H1 (cell line): ENCODE data around the gene GPC6. TPM values are rescaled to one million over a fixed set of nuclear protein-coding genes. Genes with fewer than 3 reads are reported as not detected.

ENCODE experiments used
- CTCF ChIA-PET: fragments of 300-600 bp; sonication (Branson Sonifier 250); formaldehyde crosslinking; loops from one replicate; lab custom pipeline; 2021; ENCODE audit not compliant: partially characterized antibody; lab: Charles Lee
- POLR2A ChIA-PET: fragments of 300-600 bp; sonication (Branson Sonifier 250); formaldehyde crosslinking; loops from one replicate; lab custom pipeline; 2021; ENCODE audit warnings: inconsistent platforms; ENCODE audit not compliant: partially characterized antibody; lab: Charles Lee
- DNase-seq, 2 experiments: peaks; one replicate each; pipeline versions ENCODE4 v3.0.0 to v3.0.0-alpha.2; 2010 to 2022; ENCODE audit warnings: low spot score in 2 of 2, low read depth in 1 of 2, mixed read lengths in 1 of 2
- FAIRE-seq: peaks from 2 replicates; lab custom pipeline; 2011; peaks lifted over from hg19 to GRCh38; lab: Jason Lieb, UNC
- H2AFZ ChIP-seq: 2 replicates; pipeline ENCODE4 v1.8.1; 2012; ENCODE audit warnings: low read length, inconsistent platforms
- H2AK5ac ChIP-seq: 2 replicates; pipeline ENCODE4 v1.6.1; 2013; ENCODE audit warnings: low read depth, low read length
- H2BK120ac ChIP-seq: replicated peaks from 2 replicates; pipeline ENCODE3; 2013; ENCODE audit warnings: low read depth, low read length, inconsistent platforms
- H2BK12ac ChIP-seq: 2 replicates; pipeline ENCODE4 v1.6.1; 2013; ENCODE audit warnings: low read depth, low read length
- H2BK15ac ChIP-seq: 2 replicates; pipeline ENCODE4 v1.6.1; 2013; ENCODE audit warnings: low read length
- H2BK20ac ChIP-seq: 2 replicates; pipeline ENCODE4 v1.6.1; 2013; ENCODE audit warnings: low read length
- H2BK5ac ChIP-seq: 2 replicates; pipeline ENCODE4 v1.6.1; 2013; ENCODE audit warnings: low read depth, low read length
- H3K14ac ChIP-seq: 2 replicates; pipeline ENCODE4 v1.6.1; 2013; ENCODE audit warnings: inconsistent platforms; ENCODE audit not compliant: insufficient read length
- H3K18ac ChIP-seq: 2 replicates; pipeline ENCODE4 v1.6.1; 2013; ENCODE audit warnings: low read length; ENCODE audit errors: extremely low read depth
- H3K23ac ChIP-seq: 2 replicates; pipeline ENCODE4 v1.6.1; 2013; ENCODE audit warnings: inconsistent platforms; ENCODE audit not compliant: insufficient read length
- H3K23me2 ChIP-seq: 2 replicates; pipeline ENCODE4 v1.6.1; 2013; ENCODE audit warnings: low read depth, low read length
- H3K27ac ChIP-seq: 2 replicates; pipeline ENCODE4 v1.6.1; 2011; ENCODE audit warnings: low read depth, low read length, inconsistent platforms
- H3K27me3 ChIP-seq, 4 experiments: replicated peaks in 1 of 4; 1 replicate in 1 of 4; 2 replicates in 3 of 4; pipeline versions ENCODE4 v1.6.1 to v1.8.1; 2011 to 2013; ENCODE audit warnings: low read length in 3 of 4, mild to moderate bottlenecking in 3 of 4, inconsistent platforms in 2 of 4, mixed read lengths in 2 of 4, moderate library complexity in 1 of 4; ENCODE audit not compliant: control insufficient read depth in 3 of 4, insufficient read depth in 3 of 4; ENCODE audit errors: extremely low read depth in 1 of 4
- H3K36me3 ChIP-seq, 4 experiments: 2 replicates each; pipeline versions ENCODE4 v1.6.1 to v1.8.1; 2011 to 2013; ENCODE audit warnings: mild to moderate bottlenecking in 4 of 4, low read length in 3 of 4, moderate library complexity in 2 of 4, control low read depth in 1 of 4, inconsistent platforms in 1 of 4; ENCODE audit not compliant: insufficient read depth in 4 of 4, control insufficient read depth in 2 of 4
- H3K4ac ChIP-seq: replicated peaks from 2 replicates; pipeline ENCODE3; 2013; ENCODE audit warnings: low read length, low read depth, mixed read lengths, inconsistent platforms; ENCODE audit not compliant: insufficient read length
- H3K4me1 ChIP-seq, 4 experiments: replicated peaks in 1 of 4; 1 replicate in 1 of 4; 2 replicates in 3 of 4; pipeline versions ENCODE4 v1.6.1 to v1.8.1; 2011 to 2013; ENCODE audit warnings: low read length in 3 of 4, inconsistent platforms in 2 of 4, mixed read lengths in 1 of 4; ENCODE audit not compliant: insufficient read depth in 4 of 4, control insufficient read depth in 3 of 4
- H3K4me2 ChIP-seq, 2 experiments: 2 replicates each; pipeline versions ENCODE4 v1.6.1 to v1.8.1; 2011 to 2013; ENCODE audit warnings: low read depth in 2 of 2, low read length in 2 of 2, control low read depth in 1 of 2, inconsistent platforms in 1 of 2, mild to moderate bottlenecking in 1 of 2; ENCODE audit not compliant: insufficient read depth in 1 of 2
- H3K4me3 ChIP-seq, 4 experiments: fragments of 200-600, 300-600 bp in 1 of 4; sonication (generic), shearing (Covaris generic), sonication (Bioruptor Twin) in 1 of 4; 2 replicates each; pipeline versions ENCODE4 v1.5.1 to v1.8.1; 2011 to 2016; ENCODE audit warnings: low read length in 4 of 4, low read depth in 3 of 4, control low read depth in 2 of 4, inconsistent platforms in 2 of 4, mild to moderate bottlenecking in 2 of 4, mixed read lengths in 1 of 4, moderate library complexity in 1 of 4; ENCODE audit not compliant: insufficient read depth in 2 of 4; ENCODE audit errors: extremely low read depth in 1 of 4
- H3K56ac ChIP-seq: replicated peaks from 2 replicates; pipeline ENCODE3; 2013; ENCODE audit warnings: low read depth, mild to moderate bottlenecking, mixed read lengths, low read length, inconsistent platforms; ENCODE audit not compliant: insufficient read length
- H3K79me1 ChIP-seq: 2 replicates; pipeline ENCODE4 v1.6.1; 2013; ENCODE audit warnings: low read depth, low read length, control low read depth
- H3K79me2 ChIP-seq, 2 experiments: 2 replicates each; pipeline versions ENCODE4 v1.6.1 to v1.8.1; 2012 to 2013; ENCODE audit warnings: low read length in 2 of 2, mild to moderate bottlenecking in 2 of 2, inconsistent platforms in 1 of 2; ENCODE audit not compliant: insufficient read depth in 2 of 2, control insufficient read depth in 1 of 2
- H3K9ac ChIP-seq, 4 experiments: replicated peaks in 1 of 4; 1 replicate in 1 of 4; 2 replicates in 3 of 4; pipeline versions ENCODE4 v1.6.1 to v1.8.1; 2011 to 2013; ENCODE audit warnings: low read depth in 3 of 4, low read length in 3 of 4, control low read depth in 2 of 4, mild to moderate bottlenecking in 2 of 4, moderate library complexity in 2 of 4, inconsistent platforms in 1 of 4; ENCODE audit errors: extremely low read depth in 1 of 4
- H3K9me3 ChIP-seq, 2 experiments: 2 replicates each; pipeline versions ENCODE4 v1.6.1 to v1.8.1; 2012 to 2013; ENCODE audit warnings: mild to moderate bottlenecking in 2 of 2, moderate library complexity in 2 of 2, control low read depth in 1 of 2, inconsistent platforms in 1 of 2, low read depth in 1 of 2, low read length in 1 of 2, mixed read lengths in 1 of 2; ENCODE audit not compliant: insufficient read depth in 2 of 2
- H4K20me1 ChIP-seq, 2 experiments: replicated peaks in 1 of 2; 2 replicates each; pipeline versions ENCODE3 to v1.8.1; 2011 to 2013; ENCODE audit warnings: inconsistent platforms in 2 of 2, low read length in 2 of 2, mild to moderate bottlenecking in 1 of 2; ENCODE audit not compliant: insufficient read depth in 2 of 2, control insufficient read depth in 1 of 2
- H4K5ac ChIP-seq: 2 replicates; pipeline ENCODE4 v1.6.1; 2013; ENCODE audit warnings: low read length, low read depth, mixed read lengths, inconsistent platforms; ENCODE audit not compliant: insufficient read length
- H4K8ac ChIP-seq: 2 replicates; pipeline ENCODE4 v1.8.0; 2013; ENCODE audit warnings: mild to moderate bottlenecking, moderate library complexity, low read length, inconsistent platforms; ENCODE audit not compliant: insufficient read depth; ENCODE audit errors: extremely low read depth
- H4K91ac ChIP-seq: replicated peaks from 2 replicates; pipeline ENCODE3; 2013; ENCODE audit warnings: low read length, mixed read lengths, inconsistent platforms; ENCODE audit not compliant: insufficient read length
- BRCA1 ChIP-seq: IDR thresholded peaks from 2 replicates; pipeline ENCODE4 v1.6.1; 2012; ENCODE audit warnings: low read depth, low read length, improper control_type of control experiment
- CBX8 ChIP-seq: fragments of 300-800, 300-1000 bp; sonication (generic); IDR thresholded peaks from 2 replicates; pipeline ENCODE4 v1.7.1; 2016; ENCODE audit warnings: low read depth, low read length, borderline replicate concordance
- CHD2 ChIP-seq: IDR thresholded peaks from 2 replicates; pipeline ENCODE4 v1.6.1; 2012; ENCODE audit warnings: low read length, improper control_type of control experiment
- EP300 ChIP-seq, 2 experiments: IDR thresholded peaks; 1 replicate in 1 of 2; 2 replicates in 1 of 2; pipeline ENCODE4 v1.6.1; 2011 to 2012; ENCODE audit warnings: low read depth in 2 of 2, low read length in 2 of 2, mild to moderate bottlenecking in 2 of 2, borderline replicate concordance in 1 of 2, inconsistent platforms in 1 of 2, moderate library complexity in 1 of 2
- RNF2 ChIP-seq: fragments of 200-900, 300-1000 bp; sonication (generic); IDR thresholded peaks from 2 replicates; pipeline ENCODE4 v1.7.1; 2016; ENCODE audit warnings: borderline replicate concordance, low read depth, mild to moderate bottlenecking, antibody characterized with exemption, low read length; ENCODE audit not compliant: poor library complexity, severe bottlenecking; ENCODE audit errors: missing control alignments
- SAP30 ChIP-seq: fragments of 300-600 bp; sonication (generic); IDR thresholded peaks from 2 replicates; pipeline ENCODE4 v1.7.1; 2012; ENCODE audit warnings: low read length, moderate library complexity, mild to moderate bottlenecking, inconsistent platforms; ENCODE audit not compliant: insufficient read depth, insufficient replicate concordance
- SIX5 ChIP-seq: IDR thresholded peaks from 2 replicates; pipeline ENCODE4 v1.6.1; 2011; ENCODE audit warnings: mild to moderate bottlenecking, low read depth, low read length
- WGBS, 2 experiments: shearing (Covaris generic) in 1 of 2; methylation state at CpG; one replicate each; pipeline versions ENCODE4 v1.1.6 to v1.1.7; 2013 to 2015; ENCODE audit warnings: low lambda C conversion rate in 2 of 2, mixed read lengths in 2 of 2, inconsistent platforms in 1 of 2, low coverage in 1 of 2, missing lambda C conversion rate in 1 of 2; ENCODE audit not compliant: insufficient replicate concordance in 2 of 2, insufficient coverage in 1 of 2, insufficient read length in 1 of 2; ENCODE audit errors: extremely low coverage in 1 of 2, missing lambda C conversion rate in 1 of 2; 5-methylcytosine and 5-hydroxymethylcytosine counted together
- polyA plus RNA-seq, 7 experiments: library from polyadenylated mRNA; depleted of rRNA in 3 of 7; stranded (reverse) in 5 of 7; unstranded in 2 of 7; fragments of >200 nt in 5 of 7; fragments of 200-250 nt in 2 of 7; gene quantifications; 1 replicate in 5 of 7; 2 replicates in 1 of 7; 4 replicates in 1 of 7; pipeline versions ENCODE4 v1.2.1 to v1.2.3, GENCODE V29; 2011 to 2013; ENCODE audit warnings: missing spikeins in 2 of 7, mixed read lengths in 2 of 7
- total RNA-seq: library from RNA; stranded (reverse); fragmentation: NEBNext Ultra II Directional; extraction: Animal tissue kit (Norgen Biotek cat#: 25700); gene quantifications from 2 replicates; pipeline ENCODE4 v1.2.1, GENCODE V29; 2021
- TF ChIP-seq, protein P1 (sequence below): IDR thresholded peaks from 2 replicates; pipeline ENCODE4 v1.6.1; 2012; ENCODE audit warnings: inconsistent platforms
- TF ChIP-seq, protein P2 (sequence below): IDR thresholded peaks from 2 replicates; pipeline ENCODE4 v1.6.1; 2012; ENCODE audit warnings: low read length, inconsistent platforms
- TF ChIP-seq, protein P3 (sequence below): IDR thresholded peaks from 2 replicates; pipeline ENCODE4 v1.6.1; 2011; ENCODE audit warnings: low read depth, mild to moderate bottlenecking, low read length; ENCODE audit not compliant: insufficient read depth

Gene GPC6
- total and polyA plus RNA-seq, 2 of the 8 experiments (the other 6 are each of a cell fraction or from before 2014, with no cell fraction given): 5.4 to 12.0 TPM

DNA sequence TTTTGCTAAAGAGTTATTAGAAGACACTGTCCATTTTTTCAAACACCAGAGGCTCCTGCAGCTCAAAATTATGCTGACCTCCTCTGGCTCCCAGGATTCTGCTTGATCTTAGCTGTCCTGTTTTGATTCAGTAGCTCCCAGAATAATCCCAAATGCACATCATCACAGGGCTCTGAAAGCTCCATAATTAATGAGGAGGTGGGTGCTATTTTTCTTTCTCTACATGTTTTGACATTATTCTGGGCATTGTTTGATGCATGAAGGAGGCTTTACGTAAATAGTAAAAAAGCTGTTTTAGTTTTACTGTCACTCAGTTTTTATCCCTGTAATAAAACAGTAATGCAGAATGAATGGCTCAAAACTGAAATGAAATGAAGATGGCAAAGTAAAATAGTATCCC lies 757.4 kb downstream of the GPC6 start:
- no peak overlapping the region for H4K5ac ChIP-seq
- DNase-seq (no peak), FAIRE-seq (no peak)
- ChIA-PET POLR2A (no interaction called here), CTCF (interaction anchor here (1.0 kb wide), 1 partner anchor 803 kb away, joined by 3 read pairs; no protein-coding TSS in a partner anchor)
- H2BK5ac ChIP-seq: no peak overlapping the region
- no peak overlapping the region for H3K23ac ChIP-seq
- no peak overlapping the region for H2BK20ac ChIP-seq
- no peaks in the 10 kb centered on the region; the same call in 1 of the 2 replicates for H3K23me2 ChIP-seq
- H3K79me1 ChIP-seq: no peaks in the 10 kb centered on the region
- H3K27ac ChIP-seq: no peak overlapping the region
- no peaks in the 10 kb centered on the region for H3K36me3 ChIP-seq
- WGBS, 2 experiments: 79% methylated on average over 1 of the region's 1 CpG; no CpG with 5 or more reads in 1 of the 2 experiments
- H3K4me1 ChIP-seq: peaks cover 0 to 5% (median 0%) of the 10 kb centered on the region in 4 experiments; a peak in 1 of 7 replicates
- no peaks in the 10 kb centered on the region for H4K20me1 ChIP-seq
- H3K56ac ChIP-seq: no peak overlapping the region
- H3K79me2 ChIP-seq: no peaks in the 10 kb centered on the region
- H3K9ac ChIP-seq: no peak overlapping the region
- H3K4me2 ChIP-seq: no peak overlapping the region
- no peak overlapping the region for H4K91ac ChIP-seq
- H3K18ac ChIP-seq: no peak overlapping the region
- no peak overlapping the region for H2BK120ac ChIP-seq
- no peak overlapping the region for H2AK5ac ChIP-seq
- H2BK15ac ChIP-seq: no peak overlapping the region
- no peak overlapping the region for H3K4me3 ChIP-seq
- no peak overlapping the region for H4K8ac ChIP-seq
- H2BK12ac ChIP-seq: no peak overlapping the region
- no peak overlapping the region for H2AFZ ChIP-seq
- H3K4ac ChIP-seq: no peak overlapping the region
- H3K9me3 ChIP-seq: no peaks in the 10 kb centered on the region
- peaks cover 0 to 2% (median under 1%) of the 10 kb centered on the region in 4 experiments; a peak in 4 of 7 replicates for H3K27me3 ChIP-seq
- H3K14ac ChIP-seq: no peak overlapping the region
- TF ChIP-seq SAP30: no peak
- no peak for TF ChIP-seq SIX5
- no peak for TF ChIP-seq CHD2
- TF ChIP-seq, protein P1, sequence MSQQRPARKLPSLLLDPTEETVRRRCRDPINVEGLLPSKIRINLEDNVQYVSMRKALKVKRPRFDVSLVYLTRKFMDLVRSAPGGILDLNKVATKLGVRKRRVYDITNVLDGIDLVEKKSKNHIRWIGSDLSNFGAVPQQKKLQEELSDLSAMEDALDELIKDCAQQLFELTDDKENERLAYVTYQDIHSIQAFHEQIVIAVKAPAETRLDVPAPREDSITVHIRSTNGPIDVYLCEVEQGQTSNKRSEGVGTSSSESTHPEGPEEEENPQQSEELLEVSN: no peak
- TF ChIP-seq BRCA1: no peak
- no peak for TF ChIP-seq CBX8
- TF ChIP-seq, protein P2, sequence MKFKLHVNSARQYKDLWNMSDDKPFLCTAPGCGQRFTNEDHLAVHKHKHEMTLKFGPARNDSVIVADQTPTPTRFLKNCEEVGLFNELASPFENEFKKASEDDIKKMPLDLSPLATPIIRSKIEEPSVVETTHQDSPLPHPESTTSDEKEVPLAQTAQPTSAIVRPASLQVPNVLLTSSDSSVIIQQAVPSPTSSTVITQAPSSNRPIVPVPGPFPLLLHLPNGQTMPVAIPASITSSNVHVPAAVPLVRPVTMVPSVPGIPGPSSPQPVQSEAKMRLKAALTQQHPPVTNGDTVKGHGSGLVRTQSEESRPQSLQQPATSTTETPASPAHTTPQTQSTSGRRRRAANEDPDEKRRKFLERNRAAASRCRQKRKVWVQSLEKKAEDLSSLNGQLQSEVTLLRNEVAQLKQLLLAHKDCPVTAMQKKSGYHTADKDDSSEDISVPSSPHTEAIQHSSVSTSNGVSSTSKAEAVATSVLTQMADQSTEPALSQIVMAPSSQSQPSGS: no peak
- TF ChIP-seq RNF2: no peak
- TF ChIP-seq, protein P3, sequence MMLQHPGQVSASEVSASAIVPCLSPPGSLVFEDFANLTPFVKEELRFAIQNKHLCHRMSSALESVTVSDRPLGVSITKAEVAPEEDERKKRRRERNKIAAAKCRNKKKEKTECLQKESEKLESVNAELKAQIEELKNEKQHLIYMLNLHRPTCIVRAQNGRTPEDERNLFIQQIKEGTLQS: no peak
- no peak for TF ChIP-seq EP300 (IDR thresholded peaks at IDR 0.05; ENCODE audit: borderline replicate concordance in 1 of 2, low read depth in 2 of 2, low read length in 2 of 2)
